GM19463 (cell line): Measurements from ENCODE around the gene TCEAL4.
"Not testable (repeated sequence)": the region's sequence is repeated elsewhere in the genome, so short reads cannot be mapped to it uniquely, and the experiment has no call there.

Source experiments
- ATAC-seq: cut with Tn5 transposase; IDR thresholded peaks from one replicate; pipeline ENCODE4 v1.9.1; 2021; ENCODE audit warnings: mild to moderate bottlenecking, moderate library complexity; ENCODE audit not compliant: unreplicated experiment

TCEAL4 gene

GRCh38 chrX:103586659-103587058 lies 1.3 kb downstream of the TCEAL4 start:
- ATAC-seq, result no peak

GRCh38 chrX:103592295-103592694 lies 7.0 kb downstream of the TCEAL4 start:
- ATAC-seq, result not testable (repeated sequence)

- not testable (repeated sequence) for ATAC-seq
Measured at GRCh38 chrX:103595202-103595601, 9.9 kb downstream of the TCEAL4 start.

GRCh38 chrX:103607364-103608305 lies 22.3 kb downstream of the TCEAL4 start, which contains the start of gene TCEAL3:
TCEAL3 (plus strand) TSS chrX:103607963; CDS start chrX:103609065, 1,102 bp downstream.
- ATAC-seq, result peak; percentile 83

- ATAC-seq, result peak; percentile 19
Measured at GRCh38 chrX:103608306-103608963, 23.1 kb downstream of the TCEAL4 start.

GRCh38 chrX:103610282-103610681 lies 25.0 kb downstream of the TCEAL4 start:
- no peak for ATAC-seq

- no peak for ATAC-seq
Measured at GRCh38 chrX:103613362-103613890, 28.1 kb downstream of the TCEAL4 start.

- ATAC-seq, result no peak
Measured at GRCh38 chrX:103614999-103615398, 29.7 kb downstream of the TCEAL4 start.

- ATAC-seq, result no peak
Measured at GRCh38 chrX:103615781-103616371, 30.6 kb downstream of the TCEAL4 start.

GRCh38 chrX:103616676-103617186 lies 31.4 kb downstream of the TCEAL4 start:
- no peak for ATAC-seq

- ATAC-seq, result no peak
Measured at GRCh38 chrX:103624111-103624510, 38.8 kb downstream of the TCEAL4 start.

- ATAC-seq, result no peak
Measured at GRCh38 chrX:103626855-103627254, 41.5 kb downstream of the TCEAL4 start.

GRCh38 chrX:103628386-103629317 lies 43.3 kb downstream of the TCEAL4 start, which contains the start of gene TCEAL1:
TCEAL1 (plus strand) TSS chrX:103628975; CDS start chrX:103629917, 942 bp downstream.
- peak; percentile 63 for ATAC-seq

GRCh38 chrX:103629318-103630170 lies 44.2 kb downstream of the TCEAL4 start:
- peak; percentile 35 for ATAC-seq

- peak; percentile 1 for ATAC-seq
Measured at GRCh38 chrX:103630171-103630511, 44.8 kb downstream of the TCEAL4 start.

- ATAC-seq, result no peak
Measured at GRCh38 chrX:103631145-103631544, 45.8 kb downstream of the TCEAL4 start.

GRCh38 chrX:103635436-103635835 lies 50.1 kb downstream of the TCEAL4 start:
- ATAC-seq, result no peak
